MM.1S (cell line): Measurements from ENCODE around the gene GRIN3A.

ENCODE experiments used
- DNase-seq: peaks from one replicate; pipeline ENCODE4 v3.0.0-alpha.2; 2015
- H2AFZ ChIP-seq: fragments of 300-600 bp; sonication (generic); 2 replicates; pipeline ENCODE4 v1.6.0; 2016; ENCODE audit warnings: antibody characterized with exemption, low read length
- H3F3A ChIP-seq: fragments of 300-600 bp; sonication (generic); 2 replicates; pipeline ENCODE4 v1.6.1; 2016; ENCODE audit warnings: mild to moderate bottlenecking, antibody characterized with exemption, low read length, moderate library complexity, mixed read lengths; ENCODE audit not compliant: insufficient read depth
- H3K27ac ChIP-seq: fragments of 300-600 bp; sonication (generic); 2 replicates; pipeline ENCODE4 v1.5.1; 2016; ENCODE audit warnings: mild to moderate bottlenecking, low read length
- H3K27me3 ChIP-seq: fragments of 300-600 bp; sonication (generic); replicated peaks from 2 replicates; pipeline ENCODE4 v1.6.0; 2016; ENCODE audit warnings: low read length; ENCODE audit not compliant: insufficient read depth
- H3K36me3 ChIP-seq: fragments of 300-600 bp; sonication (generic); replicated peaks from 2 replicates; pipeline ENCODE4 v1.6.1; 2016; ENCODE audit warnings: mild to moderate bottlenecking, low read length, mixed read lengths; ENCODE audit not compliant: insufficient read depth
- H3K4me1 ChIP-seq: fragments of 300-600 bp; sonication (generic); 2 replicates; pipeline ENCODE4 v1.6.1; 2016; ENCODE audit warnings: low read length, mixed read lengths
- H3K4me2 ChIP-seq: fragments of 300-600 bp; sonication (generic); 2 replicates; pipeline ENCODE4 v1.6.0; 2016; ENCODE audit warnings: low read depth, low read length
- H3K4me3 ChIP-seq: fragments of 300-600 bp; sonication (generic); 2 replicates; pipeline ENCODE4 v1.5.1; 2016; ENCODE audit warnings: low read length, mixed read lengths
- H3K79me2 ChIP-seq: fragments of 300-600 bp; sonication (generic); 2 replicates; pipeline ENCODE4 v1.6.1; 2016; ENCODE audit warnings: mixed run types, low read length, mixed read lengths
- H3K9ac ChIP-seq: fragments of 300-600 bp; sonication (generic); 2 replicates; pipeline ENCODE4 v1.6.1; 2016; ENCODE audit warnings: low read length, mixed read lengths
- H3K9me2 ChIP-seq: fragments of 300-600 bp; sonication (generic); replicated peaks from 2 replicates; pipeline ENCODE4 v1.6.1; 2016; ENCODE audit warnings: mild to moderate bottlenecking, low read length, mixed read lengths; ENCODE audit not compliant: insufficient read depth
- H3K9me3 ChIP-seq: fragments of 300-600 bp; sonication (generic); replicated peaks from 2 replicates; pipeline ENCODE4 v1.6.1; 2016; ENCODE audit warnings: mild to moderate bottlenecking, low read length, mixed read lengths; ENCODE audit not compliant: insufficient read depth
- H4K20me1 ChIP-seq: fragments of 300-600 bp; sonication (generic); 2 replicates; pipeline ENCODE4 v1.6.1; 2016; ENCODE audit warnings: mild to moderate bottlenecking, low read length, moderate library complexity, mixed read lengths; ENCODE audit not compliant: insufficient read depth
- EZH2 ChIP-seq: fragments of 300-600 bp; sonication (generic); optimal IDR thresholded peaks from 2 replicates; pipeline ENCODE3; 2017; ENCODE audit warnings: low read depth, mild to moderate bottlenecking, antibody characterized with exemption, low read length, mixed read lengths
- EZH2phosphoT487 ChIP-seq: fragments of 300-600 bp; sonication (generic); IDR thresholded peaks from 2 replicates; pipeline ENCODE4 v1.6.1; 2018; ENCODE audit warnings: antibody characterized with exemption, low read length
- TF ChIP-seq, protein P1 (sequence below): fragments of 300-600 bp; sonication (generic); IDR thresholded peaks from 2 replicates; pipeline ENCODE4 v1.5.1; 2016; ENCODE audit warnings: antibody characterized with exemption, low read length, mixed read lengths

GRIN3A gene

DNA sequence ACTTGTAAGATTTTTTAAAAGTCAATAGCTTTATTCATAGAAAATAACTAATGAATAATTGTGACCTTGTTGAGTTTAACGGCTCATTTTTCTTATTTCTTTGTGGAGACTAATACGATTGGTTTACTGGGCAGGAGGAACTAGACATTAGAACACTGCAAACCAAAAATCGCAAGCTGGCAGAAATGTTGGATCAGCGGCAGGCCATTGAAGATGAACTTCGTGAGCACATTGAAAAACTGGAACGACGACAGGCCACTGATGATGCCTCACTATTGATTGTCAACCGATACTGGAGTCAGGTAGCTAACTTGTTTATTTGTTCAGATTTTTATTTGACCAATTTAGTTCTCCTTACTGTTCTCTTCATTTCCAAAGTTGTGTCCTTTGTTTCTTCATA is 198.4 kb downstream of the GRIN3A start:
- no peak for DNase-seq
- TF ChIP-seq EZH2phosphoT487 (no peak), EZH2 (no peak)
- TF ChIP-seq, protein P1, sequence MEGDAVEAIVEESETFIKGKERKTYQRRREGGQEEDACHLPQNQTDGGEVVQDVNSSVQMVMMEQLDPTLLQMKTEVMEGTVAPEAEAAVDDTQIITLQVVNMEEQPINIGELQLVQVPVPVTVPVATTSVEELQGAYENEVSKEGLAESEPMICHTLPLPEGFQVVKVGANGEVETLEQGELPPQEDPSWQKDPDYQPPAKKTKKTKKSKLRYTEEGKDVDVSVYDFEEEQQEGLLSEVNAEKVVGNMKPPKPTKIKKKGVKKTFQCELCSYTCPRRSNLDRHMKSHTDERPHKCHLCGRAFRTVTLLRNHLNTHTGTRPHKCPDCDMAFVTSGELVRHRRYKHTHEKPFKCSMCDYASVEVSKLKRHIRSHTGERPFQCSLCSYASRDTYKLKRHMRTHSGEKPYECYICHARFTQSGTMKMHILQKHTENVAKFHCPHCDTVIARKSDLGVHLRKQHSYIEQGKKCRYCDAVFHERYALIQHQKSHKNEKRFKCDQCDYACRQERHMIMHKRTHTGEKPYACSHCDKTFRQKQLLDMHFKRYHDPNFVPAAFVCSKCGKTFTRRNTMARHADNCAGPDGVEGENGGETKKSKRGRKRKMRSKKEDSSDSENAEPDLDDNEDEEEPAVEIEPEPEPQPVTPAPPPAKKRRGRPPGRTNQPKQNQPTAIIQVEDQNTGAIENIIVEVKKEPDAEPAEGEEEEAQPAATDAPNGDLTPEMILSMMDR, result no peak
- Histone ChIP-seq H3K9me3 (no peaks in the 10 kb centered on the region), H2AFZ (no peak overlapping the region), H3K27ac (no peak overlapping the region), H3K4me2 (no peak overlapping the region), H3K9me2 (no peaks in the 10 kb centered on the region), H3F3A (no peaks in the 10 kb centered on the region), H3K4me3 (no peak overlapping the region), H3K4me1 (no peaks in the 10 kb centered on the region), H3K27me3 (no peaks in the 10 kb centered on the region), H3K9ac (no peak overlapping the region), H3K79me2 (peaks cover 33% of the 10 kb centered on the region), H4K20me1 (no peaks in the 10 kb centered on the region), H3K36me3 (peaks cover 10% of the 10 kb centered on the region; the same call in 1 of the 2 replicates)

DNA sequence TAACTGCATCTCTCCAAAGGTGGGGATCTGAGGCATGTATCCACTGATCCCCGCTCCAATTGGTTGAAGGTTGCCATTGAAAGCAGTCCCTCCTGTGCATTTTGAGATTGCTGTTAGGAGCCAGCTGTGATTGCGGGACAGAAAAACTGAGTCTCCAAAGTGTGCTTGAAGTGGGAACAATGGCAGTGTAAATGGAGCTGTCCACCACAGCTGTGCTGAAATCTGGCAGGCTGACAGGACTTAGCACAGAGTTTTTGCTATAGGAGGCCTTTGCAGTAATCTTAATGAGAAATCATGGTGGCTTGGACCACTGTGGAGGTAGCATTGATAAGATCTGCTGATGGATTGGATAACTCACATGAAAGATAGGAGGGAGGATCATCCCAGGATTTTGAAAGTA is 201.5 kb downstream of the GRIN3A start:
- H4K20me1 ChIP-seq, result no peaks in the 10 kb centered on the region
- H3K27me3 ChIP-seq, result no peaks in the 10 kb centered on the region
- H3K27ac ChIP-seq, result no peak overlapping the region
- H3F3A ChIP-seq, result peaks cover 9% of the 10 kb centered on the region
- H3K9me2 ChIP-seq, result no peaks in the 10 kb centered on the region
- no peaks in the 10 kb centered on the region for H3K9me3 ChIP-seq
- H3K36me3 ChIP-seq, result peaks cover 10% of the 10 kb centered on the region; the same call in 1 of the 2 replicates
- H3K4me3 ChIP-seq, result no peak overlapping the region
- TF ChIP-seq, protein P1, result no peak
- no peak for TF ChIP-seq EZH2
- no peak overlapping the region for H3K4me2 ChIP-seq
- H2AFZ ChIP-seq, result no peak overlapping the region
- DNase-seq, result no peak
- 0 out of 2 replicates have a peak, but pooled peaks cover 4% of the 10 kb centered on the region for H3K4me1 ChIP-seq
- no peak overlapping the region for H3K9ac ChIP-seq
- peaks cover 45% of the 10 kb centered on the region for H3K79me2 ChIP-seq

DNA sequence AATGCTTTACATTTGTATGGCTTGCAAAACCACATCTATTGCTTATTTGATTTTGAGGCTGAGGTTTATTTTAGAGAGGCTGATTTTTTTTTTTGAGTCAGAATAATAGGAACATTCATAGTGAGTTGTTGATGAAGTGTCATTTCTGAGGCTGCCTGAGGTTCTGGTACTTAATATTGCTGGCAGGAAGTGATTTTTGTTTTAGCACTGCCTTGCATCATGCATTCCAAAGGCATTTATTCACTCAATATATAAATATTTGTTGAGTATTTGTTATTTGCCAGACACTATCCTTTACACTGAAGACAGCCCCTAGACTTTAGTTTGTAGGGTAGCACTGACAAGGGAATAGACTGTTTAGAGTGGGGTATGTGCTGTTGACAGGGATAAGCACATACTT is 202.1 kb downstream of the GRIN3A start:
- no peaks in the 10 kb centered on the region for H3K27me3 ChIP-seq
- H3K9me3 ChIP-seq, result no peaks in the 10 kb centered on the region
- peaks cover 45% of the 10 kb centered on the region for H3K79me2 ChIP-seq
- H3K36me3 ChIP-seq, result peaks cover 10% of the 10 kb centered on the region; the same call in 1 of the 2 replicates
- no peaks in the 10 kb centered on the region for H3K9me2 ChIP-seq
- no peak overlapping the region for H3K9ac ChIP-seq
- peaks cover 9% of the 10 kb centered on the region for H3F3A ChIP-seq
- no peak overlapping the region for H2AFZ ChIP-seq
- H3K4me1 ChIP-seq, result 0 out of 2 replicates have a peak, but pooled peaks cover 4% of the 10 kb centered on the region
- DNase-seq, result no peak
- TF ChIP-seq EZH2phosphoT487 (no peak), EZH2 (no peak)
- TF ChIP-seq, protein P1, result no peak
- no peak overlapping the region for H3K27ac ChIP-seq
- no peak overlapping the region for H3K4me2 ChIP-seq
- no peaks in the 10 kb centered on the region for H4K20me1 ChIP-seq
- no peak overlapping the region for H3K4me3 ChIP-seq
